ENCODE data around the gene PTCSC3. TPM values are rescaled to one million over a fixed set of nuclear protein-coding genes. Genes with fewer than 3 reads are reported as not detected.

The PTCSC3 gene
- total and polyA plus RNA-seq, 4 experiments from 2014 or later, result not detected

DNA sequence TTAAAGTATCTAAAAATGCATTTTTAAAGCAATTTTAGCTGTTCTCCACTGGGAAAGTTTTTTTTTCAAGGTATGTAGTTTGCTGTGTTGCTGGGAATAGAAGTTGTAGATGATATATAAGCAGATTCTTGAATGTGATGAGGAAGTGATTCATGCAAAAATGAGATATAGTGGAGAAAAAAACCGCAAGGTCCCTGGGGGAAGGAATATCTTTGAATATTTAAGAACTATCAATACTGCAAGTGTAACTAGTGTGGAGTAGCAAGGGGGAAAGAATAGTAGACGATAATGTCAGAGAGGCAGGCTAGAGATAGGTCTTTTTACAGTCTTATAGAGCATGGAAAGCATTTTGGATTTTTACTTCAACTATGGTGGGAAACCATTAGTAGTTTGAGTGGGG, 42.5 kb downstream of the PTCSC3 start:
- intact Hi-C loops (cut with micrococcal nuclease), result no loop called here
- H3K4me3 ChIP-seq (ENCODE audit: low read length in 2 of 2), result no peak overlapping the region
- H3K27me3 ChIP-seq (ENCODE audit: insufficient read depth, low read length), result no peaks in the 10 kb centered on the region
- Mint-ChIP-seq H3K4me1 (no peaks in the 10 kb centered on the region), H3K27me3 (peaks cover 3 to 4% of the 10 kb centered on the region in 2 donors), H3K9me3 (peaks cover 0 to 2% (median 0%) of the 10 kb centered on the region in 8 donors), H3K4me3 (no peak overlapping the region), H3K36me3 (no peaks in the 10 kb centered on the region), H3K27ac (no peak overlapping the region)
- ChIA-PET POLR2A (ENCODE audit: partially characterized antibody) (no interaction called here), CTCF (ENCODE audit: partially characterized antibody) (no interaction called here)
- H3K4me1 ChIP-seq (ENCODE audit: insufficient read depth, low read length), result no peaks in the 10 kb centered on the region
- no peak for DNase-seq
- H3K9me3 ChIP-seq (ENCODE audit: control insufficient read depth in 1 of 2, low read length in 2 of 2), result no peaks in the 10 kb centered on the region
- no peaks in the 10 kb centered on the region for H3K36me3 ChIP-seq (ENCODE audit: insufficient read depth, low read length)
- H3K27ac ChIP-seq (ENCODE audit: low read depth, low read length), result no peak overlapping the region

DNA sequence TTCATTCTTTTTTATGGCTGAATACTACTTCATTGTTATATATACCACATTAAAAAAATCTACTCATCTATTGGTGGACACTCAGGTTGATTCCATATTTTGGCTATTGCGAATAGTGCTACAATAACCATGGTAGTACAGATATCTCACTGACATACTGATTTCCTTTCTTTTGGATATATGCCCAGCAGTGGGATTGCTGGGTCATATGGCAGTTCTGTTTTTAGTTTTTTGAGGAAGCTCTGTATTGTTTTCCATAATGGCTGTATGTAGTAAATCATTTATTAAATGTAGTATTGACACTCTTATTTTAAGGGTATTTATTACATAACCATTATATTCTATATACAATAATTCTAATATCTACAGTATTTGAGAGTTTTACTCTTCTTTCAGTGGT, 43.7 kb downstream of the PTCSC3 start:
- ChIA-PET CTCF (ENCODE audit: partially characterized antibody) (no interaction called here), POLR2A (ENCODE audit: partially characterized antibody) (no interaction called here)
- H3K4me1 ChIP-seq (ENCODE audit: insufficient read depth, low read length), result no peaks in the 10 kb centered on the region
- DNase-seq, result no peak
- no peak overlapping the region for H3K27ac ChIP-seq (ENCODE audit: low read depth, low read length)
- H3K9me3 Mint-ChIP-seq, result peaks cover 0 to 6% (median 0%) of the 10 kb centered on the region in 8 donors
- no peak overlapping the region for H3K27ac Mint-ChIP-seq
- H3K27me3 ChIP-seq (ENCODE audit: insufficient read depth, low read length), result no peaks in the 10 kb centered on the region
- H3K36me3 Mint-ChIP-seq, result no peaks in the 10 kb centered on the region
- no peak overlapping the region for H3K4me3 ChIP-seq (ENCODE audit: low read length in 2 of 2)
- no peaks in the 10 kb centered on the region for H3K4me1 Mint-ChIP-seq
- H3K9me3 ChIP-seq (ENCODE audit: control insufficient read depth in 1 of 2, low read length in 2 of 2), result no peaks in the 10 kb centered on the region
- H3K27me3 Mint-ChIP-seq, result peaks cover 5 to 10% of the 10 kb centered on the region in 2 donors
- no peak overlapping the region for H3K4me3 Mint-ChIP-seq
- intact Hi-C loops (cut with micrococcal nuclease), result no loop called here
- no peaks in the 10 kb centered on the region for H3K36me3 ChIP-seq (ENCODE audit: insufficient read depth, low read length)

GRCh38 chr14:36130186-36130585, 46.3 kb downstream of the PTCSC3 start:
- ChIA-PET POLR2A (ENCODE audit: partially characterized antibody) (no interaction called here), CTCF (ENCODE audit: partially characterized antibody) (no interaction called here)
- Mint-ChIP-seq H3K4me1 (no peaks in the 10 kb centered on the region), H3K36me3 (no peaks in the 10 kb centered on the region), H3K9me3 (peaks cover 0 to 7% (median 0%) of the 10 kb centered on the region in 8 donors), H3K27ac (peak overlapping the region in 1 of 7 donors; percentile 7), H3K27me3 (peaks cover 5 to 10% of the 10 kb centered on the region in 2 donors), H3K4me3 (no peak overlapping the region)
- intact Hi-C loops (cut with micrococcal nuclease), result no loop called here
- Histone ChIP-seq H3K4me1 (ENCODE audit: insufficient read depth, low read length) (no peaks in the 10 kb centered on the region), H3K27me3 (ENCODE audit: insufficient read depth, low read length) (no peaks in the 10 kb centered on the region), H3K36me3 (ENCODE audit: insufficient read depth, low read length) (no peaks in the 10 kb centered on the region), H3K27ac (ENCODE audit: low read depth, low read length) (no peak overlapping the region), H3K4me3 (ENCODE audit: low read length in 2 of 2) (no peak overlapping the region), H3K9me3 (ENCODE audit: control insufficient read depth in 1 of 2, low read length in 2 of 2) (no peaks in the 10 kb centered on the region)
- DNase-seq, result no peak

DNA sequence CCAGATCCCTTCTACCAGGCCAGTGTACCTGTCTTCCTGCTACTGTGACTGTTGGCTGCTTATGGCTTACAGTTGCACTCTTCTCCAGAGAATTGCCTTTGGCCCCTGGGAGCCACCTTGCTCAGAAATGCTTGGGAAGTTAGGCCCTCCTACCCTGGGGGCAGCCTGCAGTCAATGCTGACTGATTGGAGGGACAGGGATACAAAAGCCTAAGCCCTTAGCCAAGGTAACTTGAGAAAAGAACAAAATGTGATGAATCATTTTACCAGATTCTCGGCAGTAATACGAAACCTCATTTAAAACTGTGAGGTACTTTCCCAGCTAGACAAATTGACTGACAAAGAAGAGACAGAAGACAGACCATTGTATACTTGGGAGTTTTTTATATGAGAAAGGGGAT, 47.3 kb downstream of the PTCSC3 start:
- H3K36me3 Mint-ChIP-seq, result no peaks in the 10 kb centered on the region
- Histone ChIP-seq H3K4me1 (ENCODE audit: insufficient read depth, low read length) (no peaks in the 10 kb centered on the region), H3K9me3 (ENCODE audit: control insufficient read depth in 1 of 2, low read length in 2 of 2) (no peaks in the 10 kb centered on the region), H3K27ac (ENCODE audit: low read depth, low read length) (no peak overlapping the region), H3K36me3 (ENCODE audit: insufficient read depth, low read length) (no peaks in the 10 kb centered on the region), H3K27me3 (ENCODE audit: insufficient read depth, low read length) (no peaks in the 10 kb centered on the region), H3K4me3 (ENCODE audit: low read length in 2 of 2) (no peak overlapping the region)
- peaks cover 0 to 10% (median 0%) of the 10 kb centered on the region in 8 donors for H3K9me3 Mint-ChIP-seq
- no peak overlapping the region for H3K4me3 Mint-ChIP-seq
- H3K27me3 Mint-ChIP-seq, result peaks cover 3 to 9% of the 10 kb centered on the region in 2 donors
- POLR2A ChIA-PET (ENCODE audit: partially characterized antibody), result no interaction called here
- intact Hi-C loops (cut with micrococcal nuclease), result no loop called here
- H3K4me1 Mint-ChIP-seq, result no peaks in the 10 kb centered on the region
- no peak for DNase-seq
- CTCF ChIA-PET (ENCODE audit: partially characterized antibody), result no interaction called here
- no peak overlapping the region for H3K27ac Mint-ChIP-seq

DNA sequence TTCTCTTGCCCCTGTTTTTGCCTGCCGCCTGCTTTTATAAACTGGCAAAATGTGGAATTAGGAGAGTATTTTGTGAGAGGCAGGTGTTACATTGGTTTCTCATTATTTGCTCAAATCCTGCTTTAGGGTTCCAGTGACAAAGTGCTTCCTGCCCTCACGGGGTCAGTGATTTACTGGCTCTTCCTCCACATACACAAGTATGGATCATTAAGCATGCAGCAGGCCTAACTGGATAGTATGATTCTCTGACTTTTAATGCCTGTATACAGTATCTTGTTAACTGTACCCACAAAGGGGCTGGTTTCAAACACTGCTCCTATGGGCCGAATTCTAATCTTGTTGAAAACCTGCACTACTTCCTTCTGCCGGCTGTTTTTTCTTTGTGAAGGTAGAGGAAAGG, 63.2 kb downstream of the PTCSC3 start:
- H3K36me3 Mint-ChIP-seq, result no peaks in the 10 kb centered on the region
- Histone ChIP-seq H3K36me3 (ENCODE audit: insufficient read depth, low read length) (no peaks in the 10 kb centered on the region), H3K4me1 (ENCODE audit: insufficient read depth, low read length) (no peaks in the 10 kb centered on the region), H3K27me3 (ENCODE audit: insufficient read depth, low read length) (no peaks in the 10 kb centered on the region), H3K4me3 (ENCODE audit: low read length in 2 of 2) (no peak overlapping the region), H3K27ac (ENCODE audit: low read depth, low read length) (no peak overlapping the region), H3K9me3 (ENCODE audit: control insufficient read depth in 1 of 2, low read length in 2 of 2) (no peaks in the 10 kb centered on the region)
- POLR2A ChIA-PET (ENCODE audit: partially characterized antibody), result no interaction called here
- DNase-seq, result no peak
- CTCF ChIA-PET (ENCODE audit: partially characterized antibody), result no interaction called here
- H3K4me3 Mint-ChIP-seq, result no peak overlapping the region
- no peak overlapping the region for H3K27ac Mint-ChIP-seq
- intact Hi-C loops (cut with micrococcal nuclease), result no loop called here
- H3K27me3 Mint-ChIP-seq, result peaks cover 0 to 4% of the 10 kb centered on the region in 2 donors
- H3K4me1 Mint-ChIP-seq, result no peaks in the 10 kb centered on the region
- H3K9me3 Mint-ChIP-seq, result peaks cover 0 to 4% (median 1%) of the 10 kb centered on the region in 8 donors

DNA sequence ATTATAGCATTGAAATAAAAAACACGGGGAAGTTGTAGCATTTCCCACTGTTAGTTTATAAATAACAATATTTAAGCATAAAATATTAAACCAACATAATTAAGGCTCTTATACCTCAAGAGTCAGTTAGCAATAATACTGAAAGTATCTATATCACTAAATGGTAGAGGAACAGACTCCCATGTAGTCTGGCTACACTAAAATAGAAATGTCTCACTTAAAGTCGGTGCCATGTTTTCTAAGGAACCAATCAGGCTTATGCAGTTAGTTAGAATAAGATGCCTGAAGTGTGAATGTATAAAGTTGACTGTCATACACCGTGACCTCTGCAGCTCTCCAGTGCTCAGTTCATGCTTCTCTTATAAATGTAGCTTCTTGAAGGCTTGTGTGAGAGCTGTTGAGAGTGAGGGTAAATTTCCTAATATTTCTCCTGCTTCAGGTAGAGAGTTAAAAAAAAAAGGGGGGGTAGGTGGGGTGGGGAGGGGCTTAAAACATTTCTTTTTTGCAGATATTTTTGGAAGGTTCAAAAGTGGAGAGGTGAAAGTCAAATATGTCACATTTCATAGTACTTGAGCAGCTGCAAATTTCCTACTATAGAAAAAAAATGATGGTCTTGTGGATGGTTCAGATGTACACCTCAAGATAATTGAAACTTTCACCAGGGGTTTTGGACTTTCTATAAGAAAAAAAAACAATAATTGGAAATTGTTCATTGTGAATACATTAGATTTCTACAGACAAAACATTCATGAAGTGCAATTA, 64.5 kb downstream of the PTCSC3 start:
- Mint-ChIP-seq H3K9me3 (peaks cover 0 to 4% (median 0%) of the 10 kb centered on the region in 8 donors), H3K36me3 (no peaks in the 10 kb centered on the region), H3K27me3 (peaks cover 0 to 4% of the 10 kb centered on the region in 2 donors), H3K27ac (no peak overlapping the region), H3K4me3 (no peak overlapping the region), H3K4me1 (no peaks in the 10 kb centered on the region)
- intact Hi-C loops (cut with micrococcal nuclease), result no loop called here
- no peaks in the 10 kb centered on the region for H3K36me3 ChIP-seq (ENCODE audit: insufficient read depth, low read length)
- no peaks in the 10 kb centered on the region for H3K27me3 ChIP-seq (ENCODE audit: insufficient read depth, low read length)
- H3K9me3 ChIP-seq (ENCODE audit: control insufficient read depth in 1 of 2, low read length in 2 of 2), result no peaks in the 10 kb centered on the region
- no peak for DNase-seq
- no peak overlapping the region for H3K27ac ChIP-seq (ENCODE audit: low read depth, low read length)
- CTCF ChIA-PET (ENCODE audit: partially characterized antibody), result no interaction called here
- no peak overlapping the region for H3K4me3 ChIP-seq (ENCODE audit: low read length in 2 of 2)
- H3K4me1 ChIP-seq (ENCODE audit: insufficient read depth, low read length), result no peaks in the 10 kb centered on the region
- POLR2A ChIA-PET (ENCODE audit: partially characterized antibody), result no interaction called here

- POLR2A ChIA-PET (ENCODE audit: partially characterized antibody), result no interaction called here
- peaks cover 5 to 9% of the 10 kb centered on the region in 2 donors for H3K27me3 Mint-ChIP-seq
Measured at GRCh38 chr14:36105401-36105800, 71.1 kb downstream of the PTCSC3 start.

More at GRCh38 chr14:36105401-36105800, 71.1 kb downstream of the PTCSC3 start:
- H3K4me3 ChIP-seq (ENCODE audit: low read length in 2 of 2), result no peak overlapping the region
- no peak for DNase-seq
- no peak overlapping the region for H3K27ac ChIP-seq (ENCODE audit: low read depth, low read length)
- Mint-ChIP-seq H3K36me3 (no peaks in the 10 kb centered on the region), H3K4me1 (no peaks in the 10 kb centered on the region), H3K9me3 (peaks cover 0 to 4% (median 0%) of the 10 kb centered on the region in 8 donors), H3K4me3 (no peak overlapping the region), H3K27ac (no peak overlapping the region)
- H3K9me3 ChIP-seq (ENCODE audit: control insufficient read depth in 1 of 2, low read length in 2 of 2), result no peaks in the 10 kb centered on the region
- no peaks in the 10 kb centered on the region for H3K27me3 ChIP-seq (ENCODE audit: insufficient read depth, low read length)
- no peaks in the 10 kb centered on the region for H3K36me3 ChIP-seq (ENCODE audit: insufficient read depth, low read length)
- H3K4me1 ChIP-seq (ENCODE audit: insufficient read depth, low read length), result no peaks in the 10 kb centered on the region
- intact Hi-C loops (cut with micrococcal nuclease), result no loop called here
- CTCF ChIA-PET (ENCODE audit: partially characterized antibody), result interaction anchor here (0.8 kb wide), 1 partner anchor 8 kb away, joined by 3 read pairs; no protein-coding TSS in a partner anchor
